Neutrophil (primary cell): ENCODE results near the gene PFKFB3.

Source experiments
- H3K27ac ChIP-seq: fragments of 200-600 bp; sonication (generic); 2 replicates; pipeline ENCODE4 v1.5.1; 2016; ENCODE audit warnings: mild to moderate bottlenecking, moderate library complexity
- H3K27me3 ChIP-seq: fragments of 200-600 bp; sonication (generic); 2 replicates; pipeline ENCODE4 v1.6.0; 2016; ENCODE audit warnings: mild to moderate bottlenecking
- H3K36me3 ChIP-seq: fragments of 200-600 bp; sonication (generic); 2 replicates; pipeline ENCODE4 v1.5.1; 2017
- H3K4me1 ChIP-seq, 2 experiments: fragments of 200-600 bp in 1 of 2; sonication (generic) in 1 of 2; 1 replicate in 1 of 2; 2 replicates in 1 of 2; pipeline versions ENCODE4 v1.5.1 to v1.6.1; 2013 to 2016; ENCODE audit warnings: low read depth in 1 of 2, low read length in 1 of 2, mild to moderate bottlenecking in 1 of 2, moderate library complexity in 1 of 2; ENCODE audit not compliant: control insufficient read depth in 1 of 2, insufficient read depth in 1 of 2
- H3K4me3 ChIP-seq, 2 experiments: fragments of 200-600 bp in 1 of 2; sonication (generic) in 1 of 2; 1 replicate in 1 of 2; 2 replicates in 1 of 2; pipeline ENCODE4 v1.5.1; 2013 to 2016; ENCODE audit warnings: low read depth in 1 of 2, low read length in 1 of 2, mild to moderate bottlenecking in 1 of 2, moderate library complexity in 1 of 2
- H3K9me3 ChIP-seq: fragments of 200-600 bp; sonication (generic); 2 replicates; pipeline ENCODE4 v1.5.1; 2016
- CTCF ChIP-seq: fragments of 200-600 bp; sonication (generic); IDR thresholded peaks from 2 replicates; pipeline ENCODE4 v1.5.1; 2016; ENCODE audit warnings: antibody characterized with exemption

The PFKFB3 gene

GRCh38 chr10:6228010-6228511, 25.3 kb downstream of the PFKFB3 start:
- TF ChIP-seq CTCF, result no peak
- Histone ChIP-seq H3K9me3 (no peaks in the 10 kb centered on the region), H3K4me3 (no peak overlapping the region), H3K27me3 (no peaks in the 10 kb centered on the region), H3K4me1 (no peaks in the 10 kb centered on the region), H3K27ac (peak overlapping the region; percentile 58), H3K36me3 (peaks cover 100% of the 10 kb centered on the region)

GRCh38 chr10:6228647-6229046, 25.9 kb downstream of the PFKFB3 start:
- Histone ChIP-seq H3K27me3 (no peaks in the 10 kb centered on the region), H3K36me3 (peaks cover 100% of the 10 kb centered on the region), H3K4me1 (no peaks in the 10 kb centered on the region), H3K9me3 (no peaks in the 10 kb centered on the region), H3K4me3 (no peak overlapping the region), H3K27ac (peak overlapping the region; percentile 58)
- TF ChIP-seq CTCF, result no peak

- Histone ChIP-seq H3K36me3 (peaks cover 100% of the 10 kb centered on the region), H3K27ac (peak overlapping the region; percentile 58), H3K27me3 (no peaks in the 10 kb centered on the region), H3K4me1 (no peaks in the 10 kb centered on the region), H3K4me3 (no peak overlapping the region), H3K9me3 (no peaks in the 10 kb centered on the region)
- no peak for TF ChIP-seq CTCF
Measured at GRCh38 chr10:6229290-6229689, 26.6 kb downstream of the PFKFB3 start.

- no peaks in the 10 kb centered on the region for H3K9me3 ChIP-seq
Measured at GRCh38 chr10:6229746-6230145, 27.0 kb downstream of the PFKFB3 start.

DNA sequence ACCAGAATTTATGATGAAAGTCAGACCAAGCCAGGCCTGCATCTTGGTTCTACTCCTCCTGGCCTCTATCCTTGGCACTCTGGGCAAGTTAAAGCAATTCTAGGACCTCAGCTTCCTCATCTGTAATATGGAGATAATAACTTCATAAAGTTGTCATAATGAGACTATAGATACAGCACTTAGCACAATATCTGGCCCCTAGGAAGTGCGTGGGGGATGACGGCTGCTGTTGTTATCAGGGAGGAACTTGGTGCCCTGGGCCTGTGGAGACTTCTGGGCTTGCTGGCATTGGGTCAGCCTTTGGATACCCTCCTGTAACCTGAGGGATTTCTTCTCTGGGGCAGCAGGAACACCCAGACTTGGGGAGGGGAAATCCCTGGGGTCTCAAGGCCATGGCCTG, 27.6 kb downstream of the PFKFB3 start:
- Histone ChIP-seq H3K27ac (peak overlapping the region; percentile 58), H3K36me3 (peaks cover 100% of the 10 kb centered on the region)
- no peak for TF ChIP-seq CTCF

More at GRCh38 chr10:6229746-6230145, 27.0 kb downstream of the PFKFB3 start:
- Histone ChIP-seq H3K4me1 (no peaks in the 10 kb centered on the region), H3K4me3 (no peak overlapping the region), H3K27ac (peak overlapping the region; percentile 58), H3K27me3 (no peaks in the 10 kb centered on the region), H3K36me3 (peaks cover 100% of the 10 kb centered on the region)
- no peak for TF ChIP-seq CTCF

DNA sequence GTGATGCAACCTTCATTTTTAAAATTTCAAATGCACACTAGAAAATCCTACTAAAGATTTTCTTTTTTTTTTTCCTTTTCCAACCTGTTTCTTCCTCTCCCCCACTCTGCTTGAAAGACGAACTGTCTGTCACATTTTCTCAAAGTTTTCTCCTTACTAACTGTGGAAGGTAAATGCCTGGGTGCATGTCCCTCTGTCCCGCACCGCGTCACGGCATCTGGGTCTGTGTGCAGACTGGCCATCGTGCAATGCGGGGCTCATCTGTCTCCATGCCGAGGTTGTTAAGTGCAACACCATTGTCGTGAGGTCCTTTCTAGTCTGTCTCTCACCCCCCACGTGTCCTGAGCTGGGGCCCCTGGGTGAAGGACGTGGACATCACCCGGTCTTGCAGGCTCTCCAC, 28.4 kb downstream of the PFKFB3 start:
- no peak overlapping the region for H3K4me3 ChIP-seq
- H3K36me3 ChIP-seq, result peaks cover 99% of the 10 kb centered on the region
- H3K27ac ChIP-seq, result peak overlapping the region; percentile 39
- H3K27me3 ChIP-seq, result no peaks in the 10 kb centered on the region
- no peak for TF ChIP-seq CTCF
- H3K4me1 ChIP-seq, result no peaks in the 10 kb centered on the region
- no peaks in the 10 kb centered on the region for H3K9me3 ChIP-seq

More for the DNA sequence above, 27.6 kb downstream of the PFKFB3 start:
- H3K27me3 ChIP-seq, result no peaks in the 10 kb centered on the region
- no peaks in the 10 kb centered on the region for H3K4me1 ChIP-seq
- H3K4me3 ChIP-seq, result no peak overlapping the region
- no peaks in the 10 kb centered on the region for H3K9me3 ChIP-seq
